Measurements from ENCODE around the gene ERBB2.
"Not testable (repeated sequence)": the region's sequence is repeated elsewhere in the genome, so short reads cannot be mapped to it uniquely, and the experiment has no call there.

ERBB2 gene

GRCh38 chr17:39695089-39695474 lies 4.8 kb upstream of the ERBB2 start:
- no peaks in the 10 kb centered on the region for H3K9me3 ChIP-seq (ENCODE audit: control insufficient read depth, low read length)
- no peaks in the 10 kb centered on the region for H3K36me3 ChIP-seq (ENCODE audit: control insufficient read depth, insufficient read depth, low read length)
- no peaks in the 10 kb centered on the region for H3K27me3 ChIP-seq (ENCODE audit: control insufficient read depth, insufficient read depth, low read length, poor library complexity, severe bottlenecking)
- no peak overlapping the region for H3K27ac ChIP-seq (ENCODE audit: insufficient read depth, low read depth, low read length, poor library complexity, severe bottlenecking)
- WGBS, 2 experiments: 62 to 63% methylated on average over 2 of the region's 2 CpGs
- H3K4me1 ChIP-seq (ENCODE audit: control insufficient read depth, insufficient read depth, low read length): peaks cover 26% of the 10 kb centered on the region
- no peak overlapping the region for H3K4me3 ChIP-seq (ENCODE audit: insufficient read depth, low read depth, low read length)

GRCh38 chr17:39696731-39697130 lies 3.1 kb upstream of the ERBB2 start:
- Histone ChIP-seq H3K9me3 (ENCODE audit: control insufficient read depth, low read length) (no peaks in the 10 kb centered on the region), H3K27ac (ENCODE audit: insufficient read depth, low read depth, low read length, poor library complexity, severe bottlenecking) (no peak overlapping the region), H3K4me1 (ENCODE audit: control insufficient read depth, insufficient read depth, low read length) (peaks cover 36% of the 10 kb centered on the region), H3K36me3 (ENCODE audit: control insufficient read depth, insufficient read depth, low read length) (no peaks in the 10 kb centered on the region), H3K27me3 (ENCODE audit: control insufficient read depth, insufficient read depth, low read length, poor library complexity, severe bottlenecking) (no peaks in the 10 kb centered on the region), H3K4me3 (ENCODE audit: insufficient read depth, low read depth, low read length) (no peak overlapping the region)
- 67 to 73% methylated on average over 6 of the region's 6 CpGs for WGBS, 2 experiments

GRCh38 chr17:39697961-39698360 lies 1.9 kb upstream of the ERBB2 start:
- no peaks in the 10 kb centered on the region for H3K9me3 ChIP-seq (ENCODE audit: control insufficient read depth, low read length)
- peaks cover 36% of the 10 kb centered on the region for H3K4me1 ChIP-seq (ENCODE audit: control insufficient read depth, insufficient read depth, low read length)
- no peaks in the 10 kb centered on the region for H3K36me3 ChIP-seq (ENCODE audit: control insufficient read depth, insufficient read depth, low read length)
- H3K4me3 ChIP-seq (ENCODE audit: insufficient read depth, low read depth, low read length): no peak overlapping the region
- 92% methylated on average over 5 of the region's 5 CpGs for WGBS, 2 experiments
- no peaks in the 10 kb centered on the region for H3K27me3 ChIP-seq (ENCODE audit: control insufficient read depth, insufficient read depth, low read length, poor library complexity, severe bottlenecking)
- no peak overlapping the region for H3K27ac ChIP-seq (ENCODE audit: insufficient read depth, low read depth, low read length, poor library complexity, severe bottlenecking)

DNA sequence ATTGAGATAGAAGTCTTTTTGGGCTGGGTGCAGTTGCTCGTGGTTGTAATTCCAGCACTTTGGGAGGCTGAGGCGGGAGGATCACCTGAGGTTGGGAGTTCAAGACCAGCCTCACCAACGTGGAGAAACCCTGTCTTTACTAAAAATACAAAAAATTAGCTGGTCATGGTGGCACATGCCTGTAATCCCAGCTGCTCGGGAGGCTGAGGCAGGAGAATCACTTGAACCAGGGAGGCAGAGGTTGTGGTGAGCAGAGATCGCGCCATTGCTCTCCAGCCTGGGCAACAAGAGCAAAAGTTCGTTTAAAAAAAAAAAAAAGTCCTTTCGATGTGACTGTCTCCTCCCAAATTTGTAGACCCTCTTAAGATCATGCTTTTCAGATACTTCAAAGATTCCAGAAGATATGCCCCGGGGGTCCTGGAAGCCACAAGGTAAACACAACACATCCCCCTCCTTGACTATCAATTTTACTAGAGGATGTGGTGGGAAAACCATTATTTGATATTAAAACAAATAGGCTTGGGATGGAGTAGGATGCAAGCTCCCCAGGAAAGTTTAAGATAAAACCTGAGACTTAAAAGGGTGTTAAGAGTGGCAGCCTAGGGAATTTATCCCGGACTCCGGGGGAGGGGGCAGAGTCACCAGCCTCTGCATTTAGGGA lies 577 bp upstream of the ERBB2 start:
- H3K36me3 ChIP-seq (ENCODE audit: control insufficient read depth, insufficient read depth, low read length); H3K9me3 ChIP-seq (ENCODE audit: control insufficient read depth, low read length); H3K27me3 ChIP-seq (ENCODE audit: control insufficient read depth, insufficient read depth, low read length, poor library complexity, severe bottlenecking): not testable (repeated sequence)
- H3K27ac ChIP-seq (ENCODE audit: insufficient read depth, low read depth, low read length, poor library complexity, severe bottlenecking): peak overlapping the region; percentile 39
- peak overlapping the region; percentile 89 for H3K4me3 ChIP-seq (ENCODE audit: insufficient read depth, low read depth, low read length)
- H3K4me1 ChIP-seq (ENCODE audit: control insufficient read depth, insufficient read depth, low read length): peaks cover 35% of the 10 kb centered on the region
- 48 to 49% methylated on average over 10 to 11 of the region's 11 CpGs for WGBS, 2 experiments

- 0 to 1% methylated on average over 57 of the region's 57 CpGs for WGBS, 2 experiments
- Histone ChIP-seq H3K9me3 (ENCODE audit: control insufficient read depth, low read length) (no peaks in the 10 kb centered on the region), H3K4me3 (ENCODE audit: insufficient read depth, low read depth, low read length) (peak overlapping the region; percentile 89), H3K4me1 (ENCODE audit: control insufficient read depth, insufficient read depth, low read length) (peaks cover 35% of the 10 kb centered on the region), H3K27me3 (ENCODE audit: control insufficient read depth, insufficient read depth, low read length, poor library complexity, severe bottlenecking) (no peaks in the 10 kb centered on the region), H3K27ac (ENCODE audit: insufficient read depth, low read depth, low read length, poor library complexity, severe bottlenecking) (peak overlapping the region; percentile 39), H3K36me3 (ENCODE audit: control insufficient read depth, insufficient read depth, low read length) (no peaks in the 10 kb centered on the region)
Measured at GRCh38 chr17:39700148-39700987, 504 bp downstream of the ERBB2 start.

GRCh38 chr17:39701012-39701783 lies 1.3 kb downstream of the ERBB2 start:
- Histone ChIP-seq H3K4me3 (ENCODE audit: insufficient read depth, low read depth, low read length) (peak overlapping the region; percentile 89), H3K27me3 (ENCODE audit: control insufficient read depth, insufficient read depth, low read length, poor library complexity, severe bottlenecking) (no peaks in the 10 kb centered on the region), H3K36me3 (ENCODE audit: control insufficient read depth, insufficient read depth, low read length) (no peaks in the 10 kb centered on the region), H3K9me3 (ENCODE audit: control insufficient read depth, low read length) (no peaks in the 10 kb centered on the region), H3K4me1 (ENCODE audit: control insufficient read depth, insufficient read depth, low read length) (peaks cover 34% of the 10 kb centered on the region), H3K27ac (ENCODE audit: insufficient read depth, low read depth, low read length, poor library complexity, severe bottlenecking) (peak overlapping the region; percentile 30)
- WGBS, 2 experiments: 8 to 14% methylated on average over 10 of the region's 10 CpGs

DNA sequence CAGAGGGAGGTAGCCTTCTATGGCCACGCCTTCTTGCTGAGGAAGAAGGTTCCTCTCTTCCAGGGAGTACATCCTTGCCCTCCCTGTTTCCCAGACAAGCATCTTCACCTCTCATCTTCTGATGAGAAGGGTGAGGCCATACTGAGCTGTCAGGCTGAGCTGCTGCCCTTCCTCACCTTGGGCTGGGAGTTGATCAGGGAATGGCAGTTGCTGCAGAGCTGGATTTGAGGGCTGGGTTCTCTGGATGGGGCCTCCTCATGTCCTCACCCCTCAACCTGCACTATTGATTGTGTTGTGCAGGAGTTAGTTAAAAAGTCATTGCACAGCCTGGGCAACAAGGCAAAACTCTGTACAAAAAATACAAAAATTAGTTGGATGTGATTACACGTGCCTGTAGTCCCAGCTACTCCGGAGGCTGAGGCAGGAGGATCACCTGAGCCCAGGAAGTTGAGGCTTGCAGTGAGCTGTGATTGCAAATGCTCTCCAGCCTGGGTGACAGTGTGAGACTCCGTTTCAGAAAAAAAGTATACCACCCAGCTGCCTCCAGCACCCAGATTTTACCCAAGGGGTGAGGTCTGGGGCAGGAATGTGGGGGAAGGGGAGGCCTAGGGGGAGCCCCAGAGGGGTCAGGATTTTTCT lies 2.0 kb downstream of the ERBB2 start:
- peaks cover 34% of the 10 kb centered on the region for H3K4me1 ChIP-seq (ENCODE audit: control insufficient read depth, insufficient read depth, low read length)
- H3K27ac ChIP-seq (ENCODE audit: insufficient read depth, low read depth, low read length, poor library complexity, severe bottlenecking): no peak overlapping the region
- H3K9me3 ChIP-seq (ENCODE audit: control insufficient read depth, low read length): no peaks in the 10 kb centered on the region
- H3K4me3 ChIP-seq (ENCODE audit: insufficient read depth, low read depth, low read length): peak overlapping the region; percentile 89
- H3K36me3 ChIP-seq (ENCODE audit: control insufficient read depth, insufficient read depth, low read length): no peaks in the 10 kb centered on the region
- no peaks in the 10 kb centered on the region for H3K27me3 ChIP-seq (ENCODE audit: control insufficient read depth, insufficient read depth, low read length, poor library complexity, severe bottlenecking)
- WGBS, 2 experiments: 71 to 75% methylated on average over 3 to 4 of the region's 4 CpGs

GRCh38 chr17:39702901-39703893 lies 3.3 kb downstream of the ERBB2 start:
- peaks cover 34% of the 10 kb centered on the region for H3K4me1 ChIP-seq (ENCODE audit: control insufficient read depth, insufficient read depth, low read length)
- 79 to 80% methylated on average over 12 of the region's 12 CpGs for WGBS, 2 experiments
- H3K36me3 ChIP-seq (ENCODE audit: control insufficient read depth, insufficient read depth, low read length): peaks cover 7% of the 10 kb centered on the region
- no peaks in the 10 kb centered on the region for H3K27me3 ChIP-seq (ENCODE audit: control insufficient read depth, insufficient read depth, low read length, poor library complexity, severe bottlenecking)
- H3K9me3 ChIP-seq (ENCODE audit: control insufficient read depth, low read length): no peaks in the 10 kb centered on the region
- H3K27ac ChIP-seq (ENCODE audit: insufficient read depth, low read depth, low read length, poor library complexity, severe bottlenecking): no peak overlapping the region
- no peak overlapping the region for H3K4me3 ChIP-seq (ENCODE audit: insufficient read depth, low read depth, low read length)

DNA sequence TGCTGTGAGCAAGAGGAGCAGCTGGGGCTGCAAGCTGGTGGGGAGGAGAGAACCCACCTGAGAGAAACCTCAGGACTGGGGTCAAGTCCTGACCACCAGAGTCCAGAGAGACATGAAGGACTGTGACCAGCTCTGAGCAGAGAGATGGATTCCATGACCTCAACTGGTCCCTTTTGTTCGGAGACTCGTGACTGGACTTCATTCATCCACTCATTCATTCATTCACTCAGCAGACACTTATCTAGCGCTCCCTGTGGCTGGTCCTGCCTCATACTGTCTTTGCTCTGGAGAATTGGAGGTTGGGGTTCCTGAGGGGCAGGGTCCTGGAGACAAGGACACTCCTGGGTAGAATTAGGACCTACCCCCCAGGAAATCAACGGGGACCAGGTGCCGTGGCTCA lies 4.0 kb downstream of the ERBB2 start:
- Histone ChIP-seq H3K4me1 (ENCODE audit: control insufficient read depth, insufficient read depth, low read length) (peaks cover 33% of the 10 kb centered on the region), H3K9me3 (ENCODE audit: control insufficient read depth, low read length) (no peaks in the 10 kb centered on the region), H3K4me3 (ENCODE audit: insufficient read depth, low read depth, low read length) (no peak overlapping the region), H3K27ac (ENCODE audit: insufficient read depth, low read depth, low read length, poor library complexity, severe bottlenecking) (no peak overlapping the region), H3K36me3 (ENCODE audit: control insufficient read depth, insufficient read depth, low read length) (peaks cover 12% of the 10 kb centered on the region), H3K27me3 (ENCODE audit: control insufficient read depth, insufficient read depth, low read length, poor library complexity, severe bottlenecking) (no peaks in the 10 kb centered on the region)
- WGBS, 2 experiments: 89 to 93% methylated on average over 5 of the region's 5 CpGs
